Measurements from ENCODE around the gene LAGE3.

The LAGE3 gene

GRCh38 chrX:154435171-154435733, 43.8 kb downstream of the LAGE3 start:
- DNase-seq (ENCODE audit: low read depth) = no peak

GRCh38 chrX:154434394-154435168, 44.5 kb downstream of the LAGE3 start:
- DNase-seq (ENCODE audit: low read depth) = no peak

DNA sequence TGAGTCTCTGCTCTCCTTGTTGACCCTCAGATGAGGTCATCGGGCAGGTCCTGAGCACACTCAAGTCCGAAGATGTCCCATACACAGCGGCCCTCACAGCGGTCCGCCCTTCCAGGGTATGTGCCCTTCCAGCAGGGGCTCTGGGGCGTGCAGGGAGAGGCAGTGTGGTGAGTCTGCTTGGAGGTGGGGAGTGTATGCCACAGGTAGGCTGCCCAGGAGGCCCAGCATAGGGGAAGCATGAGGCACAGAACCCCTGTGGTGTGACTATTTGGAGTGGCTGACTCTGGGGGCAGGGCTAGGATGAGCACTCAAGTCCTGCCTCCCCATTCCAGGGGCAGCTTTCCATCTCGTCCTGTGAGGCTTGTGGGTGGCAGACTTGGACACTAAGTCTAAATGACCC, 45.5 kb downstream of the LAGE3 start:
- DNase-seq (ENCODE audit: low read depth) = no peak

GRCh38 chrX:154432210-154432609, 46.9 kb downstream of the LAGE3 start:
- DNase-seq (ENCODE audit: low read depth) = no peak

DNA sequence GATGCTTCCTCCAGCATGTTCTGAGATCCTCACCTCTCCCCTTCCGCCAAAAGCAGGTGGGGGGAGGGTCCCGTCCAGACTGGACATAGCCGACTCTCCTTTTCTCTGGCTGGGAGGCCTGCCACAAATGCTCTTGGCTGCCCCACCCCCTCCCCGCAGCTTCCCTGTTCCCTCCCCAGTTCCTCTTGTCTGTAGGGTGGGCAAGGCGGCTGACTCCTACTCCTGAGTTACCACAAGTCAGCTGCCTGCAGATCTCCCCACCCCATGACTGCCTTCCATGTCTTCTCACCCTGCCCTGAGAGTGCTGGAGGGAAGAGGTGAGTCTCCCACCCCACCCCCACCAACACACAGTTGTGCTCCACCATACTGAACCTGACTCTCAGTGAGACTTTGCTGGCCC, 47.7 kb downstream of the LAGE3 start:
- DNase-seq (ENCODE audit: low read depth) = no peak

DNA sequence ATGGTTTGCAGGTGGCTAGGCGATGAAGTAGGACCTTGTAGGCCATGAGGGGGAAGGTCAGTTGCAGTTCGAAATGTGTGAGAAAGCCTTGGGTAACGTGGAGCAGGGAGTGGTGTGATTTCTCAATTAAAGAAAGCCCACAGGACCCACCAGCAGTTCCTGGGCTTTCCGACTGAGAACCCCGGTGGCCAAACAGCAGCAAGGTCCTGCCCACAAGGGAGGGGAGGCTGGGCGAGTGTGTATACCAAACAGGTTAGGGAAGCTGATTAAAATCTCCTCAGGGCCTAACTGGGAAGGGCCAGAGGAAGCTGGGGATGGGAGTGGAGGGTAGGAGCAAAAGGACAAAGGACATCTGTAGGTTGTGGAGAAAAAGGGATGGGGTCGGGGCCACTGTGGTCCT, 48.2 kb downstream of the LAGE3 start:
- no peak for DNase-seq (ENCODE audit: low read depth)

DNA sequence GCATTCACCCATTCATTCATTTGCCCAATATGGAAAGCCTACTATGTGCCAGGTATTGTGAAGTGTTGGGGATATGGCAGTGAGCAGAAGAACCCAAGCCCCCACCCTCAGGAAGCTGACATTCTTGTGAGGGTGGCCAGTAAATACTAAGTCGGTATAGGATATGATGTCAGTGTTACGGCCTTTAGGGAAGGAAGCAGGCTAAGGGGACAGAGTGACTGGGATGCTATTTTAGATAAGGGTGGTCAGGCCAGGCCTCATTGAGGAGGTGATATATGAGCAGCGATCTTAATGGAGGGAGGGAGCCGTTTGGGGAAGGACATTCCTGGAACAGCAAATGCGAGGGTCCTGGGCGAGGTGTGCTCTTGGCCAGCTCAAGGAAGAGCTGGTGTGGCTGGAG, 48.6 kb downstream of the LAGE3 start:
- no peak for DNase-seq (ENCODE audit: low read depth)

GRCh38 chrX:154429711-154430110, 49.4 kb downstream of the LAGE3 start:
- DNase-seq (ENCODE audit: low read depth) = no peak

- peak; percentile 94 for DNase-seq (ENCODE audit: low read depth)
Measured at GRCh38 chrX:154428176-154429171, 50.6 kb downstream of the LAGE3 start, which contains the start of gene ATP6AP1. TSS of gene ATP6AP1 (plus strand) at chrX:154428677. CDS start at chrX:154428693, 16 bp downstream.
